ENCODE results near the gene ENO4. TPM values are rescaled to one million over a fixed set of nuclear protein-coding genes. Genes with fewer than 3 reads are reported as not detected.

The ENO4 gene
- total RNA-seq, 1 donor from 2014 or later: not detected

GRCh38 chr10:116907245-116907987 lies 58.1 kb downstream of the ENO4 start:
- H3K27me3 ChIP-seq: no peaks in the 10 kb centered on the region
- H3K27ac ChIP-seq: no peak overlapping the region
- H3K4me1 ChIP-seq: no peaks in the 10 kb centered on the region
- DNase-seq (ENCODE audit: low spot score in 2 of 2): no peak
- TF ChIP-seq, protein P1, sequence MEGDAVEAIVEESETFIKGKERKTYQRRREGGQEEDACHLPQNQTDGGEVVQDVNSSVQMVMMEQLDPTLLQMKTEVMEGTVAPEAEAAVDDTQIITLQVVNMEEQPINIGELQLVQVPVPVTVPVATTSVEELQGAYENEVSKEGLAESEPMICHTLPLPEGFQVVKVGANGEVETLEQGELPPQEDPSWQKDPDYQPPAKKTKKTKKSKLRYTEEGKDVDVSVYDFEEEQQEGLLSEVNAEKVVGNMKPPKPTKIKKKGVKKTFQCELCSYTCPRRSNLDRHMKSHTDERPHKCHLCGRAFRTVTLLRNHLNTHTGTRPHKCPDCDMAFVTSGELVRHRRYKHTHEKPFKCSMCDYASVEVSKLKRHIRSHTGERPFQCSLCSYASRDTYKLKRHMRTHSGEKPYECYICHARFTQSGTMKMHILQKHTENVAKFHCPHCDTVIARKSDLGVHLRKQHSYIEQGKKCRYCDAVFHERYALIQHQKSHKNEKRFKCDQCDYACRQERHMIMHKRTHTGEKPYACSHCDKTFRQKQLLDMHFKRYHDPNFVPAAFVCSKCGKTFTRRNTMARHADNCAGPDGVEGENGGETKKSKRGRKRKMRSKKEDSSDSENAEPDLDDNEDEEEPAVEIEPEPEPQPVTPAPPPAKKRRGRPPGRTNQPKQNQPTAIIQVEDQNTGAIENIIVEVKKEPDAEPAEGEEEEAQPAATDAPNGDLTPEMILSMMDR (IDR thresholded peaks at IDR 0.05): no peak
- no peak overlapping the region for H3K4me3 ChIP-seq
- H3K36me3 ChIP-seq: no peaks in the 10 kb centered on the region
- intact Hi-C loops (cut with DNase I): no loop called here
- H3K9me3 ChIP-seq: no peaks in the 10 kb centered on the region

DNA sequence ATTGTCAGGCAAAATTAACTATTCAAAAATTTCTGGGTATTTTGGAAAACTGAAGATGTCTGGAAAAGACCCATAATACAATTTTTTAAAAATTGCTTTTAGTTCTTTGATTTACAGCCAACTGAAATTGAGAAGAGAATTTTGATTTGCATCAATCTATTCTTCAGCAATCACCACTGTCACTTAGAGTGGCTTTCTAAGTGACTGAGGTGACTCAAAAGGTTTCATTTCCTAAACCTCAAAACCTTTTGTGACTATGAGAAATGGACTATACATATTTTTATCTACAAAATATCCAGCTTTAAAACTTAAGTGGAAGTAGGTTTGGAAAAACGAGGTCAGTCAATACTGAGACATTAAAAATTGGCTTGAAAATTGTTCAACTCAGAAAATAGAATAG lies 60.0 kb downstream of the ENO4 start:
- Histone ChIP-seq H3K36me3 (peaks cover 0 to 6% of the 10 kb centered on the region in 2 donors), H3K27me3 (no peaks in the 10 kb centered on the region), H3K4me1 (no peaks in the 10 kb centered on the region), H3K4me3 (no peak overlapping the region), H3K9me3 (no peaks in the 10 kb centered on the region), H3K27ac (no peak overlapping the region)
- DNase-seq (ENCODE audit: low spot score in 2 of 2): no peak
- TF ChIP-seq, protein P1 (IDR thresholded peaks at IDR 0.05): no peak
- intact Hi-C loops (cut with DNase I): no loop called here

DNA sequence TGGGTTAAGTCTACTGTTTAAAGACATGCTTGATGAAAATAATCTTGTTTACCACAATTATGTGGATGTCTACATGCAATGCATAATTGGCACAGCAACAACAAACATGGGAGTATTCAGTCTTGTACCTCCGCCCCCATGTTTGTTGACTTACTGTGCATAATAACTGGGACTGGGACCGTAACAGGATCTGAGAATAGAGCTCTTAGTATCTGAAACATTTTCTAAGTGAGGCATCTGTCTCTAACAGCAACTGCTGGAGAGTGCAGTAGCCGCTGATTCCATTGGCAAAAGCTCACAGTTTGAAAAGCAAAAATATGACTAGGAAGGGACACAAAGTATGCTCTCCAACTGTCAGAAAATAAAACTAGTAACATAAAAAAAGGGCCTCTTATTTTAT lies 61.6 kb downstream of the ENO4 start:
- intact Hi-C loops (cut with DNase I): no loop called here
- Histone ChIP-seq H3K27me3 (no peaks in the 10 kb centered on the region), H3K4me3 (no peak overlapping the region), H3K36me3 (peaks cover 0 to 11% of the 10 kb centered on the region in 2 donors), H3K27ac (no peak overlapping the region), H3K4me1 (no peaks in the 10 kb centered on the region), H3K9me3 (no peaks in the 10 kb centered on the region)
- TF ChIP-seq, protein P1 (IDR thresholded peaks at IDR 0.05): no peak
- no peak for DNase-seq (ENCODE audit: low spot score in 2 of 2)

- no peak overlapping the region for H3K27ac ChIP-seq
- H3K36me3 ChIP-seq: peaks cover 0 to 11% of the 10 kb centered on the region in 2 donors
- intact Hi-C loops (cut with DNase I): no loop called here
- H3K27me3 ChIP-seq: no peaks in the 10 kb centered on the region
- TF ChIP-seq, protein P1 (IDR thresholded peaks at IDR 0.05): no peak
- no peak overlapping the region for H3K4me3 ChIP-seq
- no peaks in the 10 kb centered on the region for H3K9me3 ChIP-seq
- H3K4me1 ChIP-seq: no peaks in the 10 kb centered on the region
- no peak for DNase-seq (ENCODE audit: low spot score in 2 of 2)
Measured at GRCh38 chr10:116912162-116912561, 62.9 kb downstream of the ENO4 start.

GRCh38 chr10:116913695-116914094 lies 64.4 kb downstream of the ENO4 start:
- Histone ChIP-seq H3K27me3 (no peaks in the 10 kb centered on the region), H3K27ac (no peak overlapping the region), H3K4me1 (no peaks in the 10 kb centered on the region), H3K36me3 (peaks cover 0 to 11% of the 10 kb centered on the region in 2 donors), H3K4me3 (no peak overlapping the region), H3K9me3 (no peaks in the 10 kb centered on the region)
- DNase-seq (ENCODE audit: low spot score in 2 of 2): no peak
- intact Hi-C loops (cut with DNase I): no loop called here
- TF ChIP-seq, protein P1 (IDR thresholded peaks at IDR 0.05): no peak
